Psoas muscle (tissue), 8 donors: Measurements from ENCODE around the gene TRIP4. TPM values are rescaled to one million over a fixed set of nuclear protein-coding genes. Genes with fewer than 3 reads are reported as not detected.
A peak's percentile ranks its signal among the peaks of the same experiment; 100 is the strongest.
"Not testable (repeated sequence)": the region's sequence is repeated elsewhere in the genome, so short reads cannot be mapped to it uniquely, and the experiment has no call there.

Experiments used
- ATAC-seq, 4 donors: fragments of 200-7000 bp; cut with Tn5 transposase; one replicate each; pipeline ENCODE4 v1.9.1; 2020; ENCODE audit warnings: moderate library complexity in 3 of 4, mild to moderate bottlenecking in 2 of 4
- DNase-seq, 2 donors: peaks; one replicate each; pipeline ENCODE4 v3.0.0-alpha.2; 2020
- H3K27ac ChIP-seq: fragments of 200-600 bp; one replicate; pipeline ENCODE4 v1.8.0; 2022
- H3K27me3 ChIP-seq, 3 donors: fragments of 200-600 bp in 1 of 3; one replicate each; pipeline versions ENCODE4 v1.6.1 to v1.8.0; 2013 to 2022; ENCODE audit warnings: low read length in 2 of 3, mild to moderate bottlenecking in 2 of 3, moderate library complexity in 1 of 3; ENCODE audit not compliant: insufficient read depth in 3 of 3
- H3K36me3 ChIP-seq, 2 donors: fragments of 200-600 bp in 1 of 2; one replicate each; pipeline versions ENCODE4 v1.6.1 to v1.8.0; 2013 to 2022; ENCODE audit warnings: low read depth in 1 of 2, mild to moderate bottlenecking in 1 of 2, moderate library complexity in 1 of 2; ENCODE audit not compliant: insufficient read depth in 1 of 2
- H3K4me1 ChIP-seq: fragments of 200-600 bp; one replicate; pipeline ENCODE4 v1.8.0; 2022
- H3K4me3 ChIP-seq: fragments of 200-600 bp; one replicate; pipeline ENCODE4 v1.8.0; 2022; ENCODE audit warnings: mild to moderate bottlenecking
- H3K9me3 ChIP-seq: fragments of 200-600 bp; one replicate; pipeline ENCODE4 v1.8.0; 2022
- CTCF ChIP-seq: fragments of 200-600 bp; IDR thresholded peaks from one replicate; pipeline ENCODE4 v1.8.0; 2022; ENCODE audit warnings: antibody characterized with exemption
- WGBS, 3 donors: extraction: QIAGEN DNeasy Blood & Tissue Kit; methylation state at CpG; one replicate each; pipeline versions ENCODE4 v1.1.6 to v1.1.7; 2013; 5-methylcytosine and 5-hydroxymethylcytosine counted together
- intact Hi-C, 2 donors: fragments of 100-400 bp; cut with DNase I; formaldehyde crosslinking; loops; one replicate each; pipeline versions ENCODE4 v1.11.0 to v1.14.2; 2022
- polyA plus RNA-seq, 3 donors: library from polyadenylated mRNA; stranded (reverse); fragments of 200-250 nt; gene quantifications; one replicate each; pipeline ENCODE4 v1.2.3, GENCODE V29; 2013
- total RNA-seq, 4 donors: library from RNA; stranded (reverse); fragmentation: NEBNext Ultra II Directional in 2 of 4; extraction: Animal tissue kit (Norgen Biotek cat#: 25700) in 2 of 4; gene quantifications; one replicate each; pipeline versions ENCODE4 v1.2.1 to v1.2.4, GENCODE V29; 2021 to 2023
- donor health status: healthy with polysubstance abuse.
- donor health status: DM: no; HTN: no; CAD: no; lungs with moderate emphysema.
- donor health status: Bipolar disorder and iron deficiency.
- donor health status: healthy.
- donor health status: DM: yes; HTN: yes; CAD: no.
- donor health status: DM: no; HTN: no; CAD: no.
- donor health status: DM: no; HTN: no; CAD: no.
- donor health status: DM: yes; HTN: yes; CAD: no.

TRIP4 gene
- total and polyA plus RNA-seq, 7 donors = 6.3 to 16.6 (median 10.4) TPM

GRCh38 chr15:64343841-64344240 is 43.8 kb upstream of the TRIP4 start:
- Histone ChIP-seq H3K4me1 (no peaks in the 10 kb centered on the region), H3K4me3 (no peak overlapping the region), H3K36me3 (peaks cover 0 to 21% of the 10 kb centered on the region in 2 donors), H3K27ac (no peak overlapping the region), H3K9me3 (no peaks in the 10 kb centered on the region), H3K27me3 (no peaks in the 10 kb centered on the region)
- intact Hi-C loops = no loop called here
- DNase-seq = no peak
- WGBS, 3 donors = 91 to 96% (median 93%) methylated on average over 2 of the region's 2 CpGs
- no peak for TF ChIP-seq CTCF
- ATAC-seq = no peak

- ATAC-seq = no peak
- intact Hi-C loops = no loop called here
- Histone ChIP-seq H3K4me1 (no peaks in the 10 kb centered on the region), H3K9me3 (no peaks in the 10 kb centered on the region), H3K27ac (no peak overlapping the region), H3K4me3 (no peak overlapping the region), H3K36me3 (peaks cover 0 to 19% of the 10 kb centered on the region in 2 donors), H3K27me3 (no peaks in the 10 kb centered on the region)
- no peak for DNase-seq
- no peak for TF ChIP-seq CTCF
Observed at GRCh38 chr15:64344651-64345294, 42.9 kb upstream of the TRIP4 start.

- ATAC-seq = not testable (repeated sequence)
- 97% methylated on average over 6 of the region's 6 CpGs for WGBS, 3 donors
Observed at GRCh38 chr15:64346242-64346641, 41.4 kb upstream of the TRIP4 start.

GRCh38 chr15:64348455-64348854 is 39.2 kb upstream of the TRIP4 start:
- intact Hi-C loops = no loop called here
- ATAC-seq (no peak), DNase-seq (no peak)
- H3K27me3 ChIP-seq = no peaks in the 10 kb centered on the region
- peaks cover 0 to 19% of the 10 kb centered on the region in 2 donors for H3K36me3 ChIP-seq
- TF ChIP-seq CTCF = no peak
- no peak overlapping the region for H3K4me3 ChIP-seq
- no peak overlapping the region for H3K27ac ChIP-seq
- 71 to 87% (median 79%) methylated on average over 1 of the region's 1 CpG for WGBS, 3 donors
- no peaks in the 10 kb centered on the region for H3K9me3 ChIP-seq
- H3K4me1 ChIP-seq = no peaks in the 10 kb centered on the region

More at GRCh38 chr15:64346242-64346641, 41.4 kb upstream of the TRIP4 start:
- DNase-seq, H3K27ac ChIP-seq, intact Hi-C loops, H3K4me3 ChIP-seq, H3K9me3 ChIP-seq, H3K27me3 ChIP-seq, H3K4me1 ChIP-seq: not testable (repeated sequence)
- peaks cover 0 to 19% of the 10 kb centered on the region in 2 donors for H3K36me3 ChIP-seq

- Histone ChIP-seq H3K27ac (no peak overlapping the region), H3K9me3 (no peaks in the 10 kb centered on the region), H3K4me3 (no peak overlapping the region), H3K27me3 (no peaks in the 10 kb centered on the region), H3K36me3 (peaks cover 0 to 19% of the 10 kb centered on the region in 2 donors), H3K4me1 (no peaks in the 10 kb centered on the region)
- DNase-seq (no peak), ATAC-seq (peak in 3 of 4 donors; percentile 45 to 75 (median 54))
- WGBS, 3 donors = 54 to 74% (median 66%) methylated on average over 2 of the region's 2 CpGs
- no peak for TF ChIP-seq CTCF
- intact Hi-C loops = no loop called here
Observed at GRCh38 chr15:64349375-64349774, 38.3 kb upstream of the TRIP4 start.
